ENCODE measurements around the gene SH3YL1. TPM values are rescaled to one million over a fixed set of nuclear protein-coding genes. Genes with fewer than 3 reads are reported as not detected.
"Not testable (repeated sequence)": the region's sequence is repeated elsewhere in the genome, so short reads cannot be mapped to it uniquely, and the experiment has no call there.

SH3YL1 gene
- polyA plus RNA-seq, 6 donors from 2014 or later = 17.6 to 40.5 (median 21.0) TPM

DNA sequence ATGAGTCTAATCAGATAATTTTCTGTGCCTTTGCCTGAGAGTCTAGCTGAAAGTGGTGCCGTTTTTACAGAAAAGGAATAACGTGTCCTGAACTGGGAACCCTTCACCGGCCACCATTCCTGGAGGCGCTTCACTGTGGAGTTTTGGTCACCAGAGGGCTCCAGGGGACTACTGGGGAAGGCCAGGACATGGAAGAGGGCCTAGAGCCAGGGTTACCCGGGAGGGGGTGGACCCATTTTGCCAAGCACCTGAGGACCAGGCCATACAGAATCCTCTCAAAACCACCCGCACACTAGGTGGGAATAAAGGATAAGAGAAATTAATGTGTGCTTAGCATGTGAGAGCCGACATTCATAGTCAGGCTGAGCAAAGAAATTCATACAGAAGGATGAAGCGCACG is 91.7 kb downstream of the SH3YL1 start:
- not testable (repeated sequence) for DNase-seq; H3K27ac Mint-ChIP-seq; H3K4me1 Mint-ChIP-seq; H3K4me3 Mint-ChIP-seq; H3K36me3 Mint-ChIP-seq; ATAC-seq (ENCODE audit: low read depth in 2 of 2); H3K9me3 Mint-ChIP-seq
- peaks cover 26 to 49% (median 46%) of the 10 kb centered on the region in 3 donors for H3K27me3 Mint-ChIP-seq

GRCh38 chr2:169741-170140 is 94.1 kb downstream of the SH3YL1 start:
- DNase-seq (no peak), ATAC-seq (ENCODE audit: low read depth in 2 of 2) (no peak)
- peaks cover 30 to 34% (median 33%) of the 10 kb centered on the region in 3 donors for H3K27me3 Mint-ChIP-seq
- H3K9me3 Mint-ChIP-seq = peaks cover 0 to 3% (median 0%) of the 10 kb centered on the region in 7 donors
- H3K4me3 Mint-ChIP-seq = no peak overlapping the region
- no peaks in the 10 kb centered on the region for H3K36me3 Mint-ChIP-seq
- H3K4me1 Mint-ChIP-seq = no peaks in the 10 kb centered on the region
- H3K27ac Mint-ChIP-seq = no peak overlapping the region

Other genes with a start within 250 kb of the SH3YL1 start
- gene FAM110C, start 217.5 kb downstream of the SH3YL1 start, polyA plus RNA-seq (ENCODE audit: low read depth in 6 of 6) = not detected
- gene ACP1, start 915 bp upstream of the SH3YL1 start, polyA plus RNA-seq (ENCODE audit: low read depth in 6 of 6) = 100 to 1,000 TPM; 202 to 385 (median 219) TPM
- 1 to 10 TPM in 2 of 6 donors, not detected in 4; 1.1 to 1.6 TPM for gene ALKAL2, start 24.1 kb upstream of the SH3YL1 start, polyA plus RNA-seq (ENCODE audit: low read depth in 6 of 6)

All from naive B cell (primary cell).